ENCODE results near the gene TTL.

The TTL gene

GRCh38 chr2:112580084-112580483 is 98.1 kb downstream of the TTL start:
- Histone ChIP-seq H3K27ac (ENCODE audit: low read depth, low read length) (no peak overlapping the region), H3K4me3 (ENCODE audit: low read length) (no peak overlapping the region), H3K9ac (ENCODE audit: low read length) (no peak overlapping the region), H3K27me3 (ENCODE audit: control insufficient read depth, insufficient read depth, low read length) (no peaks in the 10 kb centered on the region), H3K36me3 (ENCODE audit: control insufficient read depth, insufficient read depth, low read length) (peaks cover 2% of the 10 kb centered on the region), H3K4me1 (ENCODE audit: control insufficient read depth, insufficient read depth, low read length) (peaks cover 4% of the 10 kb centered on the region)

DNA sequence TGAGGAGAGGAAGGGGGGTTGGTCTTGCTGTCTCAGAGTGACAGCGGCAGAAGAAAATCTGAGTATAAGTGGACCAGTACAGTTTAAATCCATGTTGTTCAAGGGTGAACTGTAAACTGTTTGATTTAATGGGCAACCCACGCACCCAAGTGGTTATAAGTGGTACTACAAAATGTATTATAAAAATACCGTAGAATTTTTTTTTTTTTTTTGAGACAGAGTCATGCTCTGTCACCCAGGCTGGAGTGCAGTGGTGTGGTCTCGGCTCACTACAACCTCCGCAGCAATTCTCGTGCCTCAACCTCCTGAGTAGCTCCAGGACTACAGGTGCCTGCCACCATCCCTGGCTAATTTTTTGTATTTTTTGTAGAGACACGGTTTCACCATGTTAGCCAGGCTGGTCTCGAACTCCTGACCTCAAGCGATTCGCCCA is 100.4 kb downstream of the TTL start:
- H3K4me3 ChIP-seq (ENCODE audit: low read length) = no peak overlapping the region
- peaks cover 6% of the 10 kb centered on the region for H3K36me3 ChIP-seq (ENCODE audit: control insufficient read depth, insufficient read depth, low read length)
- no peak overlapping the region for H3K27ac ChIP-seq (ENCODE audit: low read depth, low read length)
- H3K9ac ChIP-seq (ENCODE audit: low read length) = no peak overlapping the region
- peaks cover 8% of the 10 kb centered on the region for H3K4me1 ChIP-seq (ENCODE audit: control insufficient read depth, insufficient read depth, low read length)
- no peaks in the 10 kb centered on the region for H3K27me3 ChIP-seq (ENCODE audit: control insufficient read depth, insufficient read depth, low read length)

DNA sequence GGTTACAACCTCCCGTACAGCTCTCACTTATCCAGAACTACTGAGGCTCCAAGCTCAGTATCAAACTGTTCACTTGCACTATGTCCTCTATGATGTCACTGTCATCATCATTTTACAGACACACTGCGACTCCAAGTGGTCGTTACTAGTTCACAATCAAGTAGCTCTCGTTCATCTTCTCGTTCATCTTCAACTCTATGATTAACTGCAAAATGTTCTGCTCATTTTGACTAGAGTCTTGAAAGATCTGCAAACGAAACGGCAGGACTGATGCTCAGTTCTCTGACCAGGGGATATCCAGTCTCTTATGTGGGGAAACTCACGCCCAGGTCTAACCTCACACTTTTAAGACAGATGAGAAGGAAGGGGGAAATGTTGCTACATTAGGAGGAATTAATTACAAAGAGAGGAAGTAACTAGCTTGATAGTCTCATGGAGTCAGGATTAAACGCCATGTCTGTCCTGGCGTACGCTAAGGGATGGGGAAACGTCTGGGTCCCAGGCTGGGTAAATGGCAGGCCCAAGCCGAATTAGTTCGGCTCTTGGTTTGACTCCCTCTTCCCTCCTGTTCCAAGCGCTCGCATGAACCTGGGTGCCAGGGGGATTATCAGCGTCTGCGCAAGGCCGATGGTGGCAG is 101.7 kb downstream of the TTL start:
- Histone ChIP-seq H3K4me1 (ENCODE audit: control insufficient read depth, insufficient read depth, low read length) (peaks cover 8% of the 10 kb centered on the region), H3K4me3 (ENCODE audit: low read length) (peak overlapping the region; percentile 79), H3K27me3 (ENCODE audit: control insufficient read depth, insufficient read depth, low read length) (no peaks in the 10 kb centered on the region), H3K9ac (ENCODE audit: low read length) (peak overlapping the region; percentile 53), H3K36me3 (ENCODE audit: control insufficient read depth, insufficient read depth, low read length) (peaks cover 12% of the 10 kb centered on the region), H3K27ac (ENCODE audit: low read depth, low read length) (peak overlapping the region; percentile 93)

DNA sequence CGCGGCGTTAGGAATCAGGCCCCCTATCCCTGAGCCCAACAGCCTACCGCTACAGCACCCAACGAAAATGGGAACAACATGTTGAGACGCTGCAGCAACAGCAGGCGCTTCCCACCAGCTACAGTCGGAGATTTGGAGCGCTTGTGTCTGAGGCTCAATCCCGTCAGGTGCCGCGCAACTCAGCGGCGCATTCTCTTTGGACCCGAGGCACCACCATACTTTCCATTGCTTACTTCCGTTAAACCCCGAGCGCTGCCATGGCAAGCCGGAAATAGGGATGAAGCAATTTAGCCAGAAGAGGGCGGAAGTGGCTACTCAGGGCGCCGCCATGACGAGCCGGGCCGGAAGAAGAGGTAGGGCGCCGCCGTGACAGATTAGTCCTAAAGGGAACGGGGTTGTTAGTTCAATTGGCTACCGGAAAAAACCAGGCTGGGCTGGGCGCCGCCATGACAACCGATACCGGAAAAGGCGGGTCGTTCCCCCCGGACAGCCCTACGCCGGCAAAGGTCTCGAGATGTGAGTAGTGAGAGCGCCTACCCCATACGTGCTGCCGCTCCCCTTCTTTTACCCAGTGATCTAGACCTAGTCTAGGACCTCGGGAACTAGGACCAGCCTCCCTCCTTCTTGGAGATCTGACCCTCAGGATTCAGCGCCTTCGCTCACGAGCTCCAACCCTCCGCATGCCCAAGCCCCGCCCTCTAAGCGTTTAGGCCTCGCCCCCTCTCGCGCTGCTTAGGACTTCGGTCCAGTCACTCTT is 102.4 kb downstream of the TTL start, which contains the start of gene CHCHD5:
Gene CHCHD5, plus strand, starts transcription at position 476 of the 757 bp plus-strand sequence. Its CDS starts 39 bp downstream, at position 515.
- H3K4me3 ChIP-seq (ENCODE audit: low read length) = peak within 1 kb of the TSS; percentile 79
- no peaks in the 10 kb centered on the region for H3K27me3 ChIP-seq (ENCODE audit: control insufficient read depth, insufficient read depth, low read length)
- H3K27ac ChIP-seq (ENCODE audit: low read depth, low read length) = peak within 1 kb of the TSS; percentile 93
- H3K36me3 ChIP-seq (ENCODE audit: control insufficient read depth, insufficient read depth, low read length) = peaks cover 13% of the 10 kb centered on the region
- peak within 1 kb of the TSS; percentile 66 for H3K9ac ChIP-seq (ENCODE audit: low read length)
- H3K4me1 ChIP-seq (ENCODE audit: control insufficient read depth, insufficient read depth, low read length) = peaks cover 8% of the 10 kb centered on the region

DNA sequence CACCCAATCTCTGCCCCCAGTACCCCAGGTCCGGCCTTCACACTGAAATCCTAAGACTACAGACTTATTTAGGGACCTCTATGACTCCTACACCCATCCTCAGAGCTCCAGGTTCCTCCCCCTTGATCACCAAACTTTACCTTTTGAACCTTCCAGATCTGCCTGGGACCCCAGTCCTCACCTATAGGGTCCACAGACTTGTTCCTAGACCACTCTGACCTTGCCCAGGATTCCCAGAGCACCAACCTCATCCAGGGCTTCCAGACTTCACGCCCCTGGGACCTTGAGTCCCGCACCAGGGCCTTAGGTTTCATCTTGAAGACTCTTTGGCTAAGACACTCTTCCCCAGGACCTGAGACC is 102.9 kb downstream of the TTL start:
- Histone ChIP-seq H3K27me3 (ENCODE audit: control insufficient read depth, insufficient read depth, low read length) (no peaks in the 10 kb centered on the region), H3K27ac (ENCODE audit: low read depth, low read length) (peak overlapping the region; percentile 93), H3K36me3 (ENCODE audit: control insufficient read depth, insufficient read depth, low read length) (peaks cover 13% of the 10 kb centered on the region), H3K4me3 (ENCODE audit: low read length) (peak overlapping the region; percentile 79), H3K9ac (ENCODE audit: low read length) (peak overlapping the region; percentile 66), H3K4me1 (ENCODE audit: control insufficient read depth, insufficient read depth, low read length) (peaks cover 8% of the 10 kb centered on the region)

DNA sequence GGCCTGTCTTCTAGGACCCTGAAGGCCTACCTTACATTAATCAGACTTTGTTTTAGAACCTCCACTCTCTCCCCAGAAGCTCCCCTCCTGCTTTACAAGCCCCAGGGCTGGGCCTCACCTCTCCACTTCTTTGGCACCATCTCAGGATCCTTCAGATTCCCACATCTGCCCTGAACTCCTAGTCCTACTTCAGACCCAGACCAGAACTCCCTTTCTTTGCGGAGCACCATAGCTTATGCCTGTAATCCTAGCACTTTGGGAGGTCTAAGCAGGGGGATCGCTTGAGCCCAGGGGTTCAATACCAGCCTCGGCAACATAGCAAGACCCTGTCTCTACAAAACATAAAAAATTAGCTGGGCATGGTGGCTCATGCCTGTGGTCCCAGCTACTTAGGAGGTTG is 103.4 kb downstream of the TTL start:
- Histone ChIP-seq H3K27ac (ENCODE audit: low read depth, low read length) (peak overlapping the region; percentile 93), H3K9ac (ENCODE audit: low read length) (no peak overlapping the region), H3K4me3 (ENCODE audit: low read length) (peak overlapping the region; percentile 79)

GRCh38 chr2:112585873-112586464 is 104.0 kb downstream of the TTL start:
- H3K4me3 ChIP-seq (ENCODE audit: low read length) = no peak overlapping the region
- H3K27me3 ChIP-seq (ENCODE audit: control insufficient read depth, insufficient read depth, low read length) = no peaks in the 10 kb centered on the region
- peaks cover 13% of the 10 kb centered on the region for H3K36me3 ChIP-seq (ENCODE audit: control insufficient read depth, insufficient read depth, low read length)
- H3K9ac ChIP-seq (ENCODE audit: low read length) = no peak overlapping the region
- peaks cover 8% of the 10 kb centered on the region for H3K4me1 ChIP-seq (ENCODE audit: control insufficient read depth, insufficient read depth, low read length)
- H3K27ac ChIP-seq (ENCODE audit: low read depth, low read length) = no peak overlapping the region

More for the DNA sequence above, 103.4 kb downstream of the TTL start:
- Histone ChIP-seq H3K4me1 (ENCODE audit: control insufficient read depth, insufficient read depth, low read length) (peaks cover 8% of the 10 kb centered on the region), H3K36me3 (ENCODE audit: control insufficient read depth, insufficient read depth, low read length) (peaks cover 13% of the 10 kb centered on the region), H3K27me3 (ENCODE audit: control insufficient read depth, insufficient read depth, low read length) (no peaks in the 10 kb centered on the region)

GRCh38 chr2:112588611-112589045 is 106.7 kb downstream of the TTL start:
- Histone ChIP-seq H3K4me1 (ENCODE audit: control insufficient read depth, insufficient read depth, low read length) (peaks cover 8% of the 10 kb centered on the region), H3K4me3 (ENCODE audit: low read length) (no peak overlapping the region), H3K36me3 (ENCODE audit: control insufficient read depth, insufficient read depth, low read length) (peaks cover 13% of the 10 kb centered on the region), H3K9ac (ENCODE audit: low read length) (no peak overlapping the region), H3K27ac (ENCODE audit: low read depth, low read length) (no peak overlapping the region), H3K27me3 (ENCODE audit: control insufficient read depth, insufficient read depth, low read length) (no peaks in the 10 kb centered on the region)

All from rectal smooth muscle tissue (tissue), 1 donor.